ENCODE results near the gene PLEKHA6.
"Not testable (repeated sequence)": the region's sequence is repeated elsewhere in the genome, so short reads cannot be mapped to it uniquely, and the experiment has no call there.

PLEKHA6 gene

DNA sequence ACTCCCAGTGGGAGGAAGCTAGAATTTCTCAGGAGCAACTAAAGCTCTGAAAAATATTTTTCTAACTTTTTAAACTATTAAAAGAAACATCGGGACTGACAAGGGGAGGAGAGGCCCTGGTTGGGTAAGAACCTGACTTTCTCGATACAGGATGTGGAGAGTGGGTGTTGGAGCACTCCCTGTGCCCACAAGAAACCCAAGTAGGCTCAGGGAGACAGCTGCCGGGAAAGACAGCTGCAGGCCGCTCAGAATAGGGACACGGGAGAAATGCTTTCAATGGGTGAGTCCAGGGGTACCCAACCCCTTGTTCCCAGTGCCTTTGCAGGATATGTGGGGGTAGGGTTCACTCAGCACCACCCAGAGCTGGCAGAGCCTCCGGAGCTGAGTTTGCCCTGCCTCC, 43.6 kb downstream of the PLEKHA6 start:
- TF ChIP-seq POLR2A (IDR thresholded peaks at IDR 0.05; ENCODE audit: low read length) (no peak), GATA1 (IDR thresholded peaks at IDR 0.05; ENCODE audit: low read depth, low read length) (no peak)
- DNase-seq: no peak

DNA sequence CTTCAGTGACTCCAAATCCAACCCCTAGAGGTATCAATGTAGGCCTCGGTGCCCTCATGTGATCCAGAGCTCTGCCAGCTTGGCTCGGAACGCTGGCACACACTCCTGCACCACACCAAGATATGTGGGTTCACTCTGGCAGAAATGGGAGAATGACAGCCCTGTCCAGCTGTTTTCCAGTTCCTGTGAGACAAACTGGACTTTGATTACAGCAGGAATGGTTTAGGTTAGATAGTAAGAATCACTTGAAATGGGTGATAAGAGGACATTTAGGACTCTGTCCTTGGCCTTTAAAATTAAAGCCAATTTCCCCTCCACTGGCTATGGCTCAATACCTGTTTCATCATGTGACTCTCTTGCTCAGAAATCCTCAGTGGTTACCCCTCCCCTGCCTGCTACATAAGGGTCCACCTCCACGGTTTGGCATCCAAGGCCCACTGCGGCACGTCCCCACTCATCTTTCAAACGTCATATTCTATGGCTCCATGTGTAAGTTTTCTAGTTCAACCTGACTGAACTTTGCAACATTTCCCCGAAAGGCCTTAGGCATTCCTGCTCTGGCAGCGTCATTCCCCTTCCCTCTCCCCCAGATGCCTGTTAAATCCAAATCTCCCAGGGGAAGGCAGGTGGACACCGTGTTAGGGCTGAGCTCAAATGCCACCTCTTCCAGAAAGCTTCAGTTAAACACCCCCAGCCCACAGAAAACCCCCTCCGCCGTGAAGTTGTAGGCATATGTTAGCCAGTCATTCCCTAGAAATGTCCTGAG, 44.7 kb downstream of the PLEKHA6 start:
- TF ChIP-seq POLR2A (IDR thresholded peaks at IDR 0.05; ENCODE audit: low read length) (no peak), GATA1 (IDR thresholded peaks at IDR 0.05; ENCODE audit: low read depth, low read length) (no peak)
- no peak for DNase-seq

DNA sequence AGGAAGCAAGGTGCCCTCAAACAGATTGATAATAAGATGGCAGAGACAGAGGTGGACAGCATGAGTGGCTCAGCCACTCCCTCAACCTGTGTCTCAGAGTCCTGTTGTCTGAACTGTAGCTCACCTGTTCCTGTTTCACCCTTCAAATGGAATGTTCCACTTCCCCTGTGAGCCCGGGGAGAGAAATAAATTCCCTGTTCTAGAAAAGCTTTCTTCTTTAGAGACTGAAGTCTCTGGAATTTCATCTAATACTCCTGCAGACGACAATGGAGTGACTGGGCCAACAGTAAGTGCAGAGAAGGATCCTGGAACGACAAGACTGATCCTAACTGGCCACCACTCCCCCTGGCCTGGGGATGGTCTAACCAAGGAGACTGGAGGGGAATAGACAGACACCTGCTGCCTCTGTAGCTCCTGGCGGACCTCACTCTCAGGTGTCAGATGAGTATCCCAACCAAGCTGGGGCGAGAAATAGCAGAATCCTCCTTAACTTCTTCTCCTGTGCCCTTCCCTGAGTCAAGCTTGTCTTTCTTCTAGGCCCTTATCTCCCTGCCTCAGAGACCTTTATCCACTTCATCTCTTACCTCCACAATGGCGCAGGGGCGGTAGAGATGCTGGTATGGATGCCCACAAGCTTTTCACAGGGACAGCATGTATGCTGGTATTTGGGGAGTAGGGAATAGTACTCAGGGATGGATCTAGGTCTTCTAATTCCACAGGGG, 45.4 kb downstream of the PLEKHA6 start:
- no peak for TF ChIP-seq GATA1 (IDR thresholded peaks at IDR 0.05; ENCODE audit: low read depth, low read length)
- no peak for TF ChIP-seq POLR2A (IDR thresholded peaks at IDR 0.05; ENCODE audit: low read length)
- no peak for DNase-seq

DNA sequence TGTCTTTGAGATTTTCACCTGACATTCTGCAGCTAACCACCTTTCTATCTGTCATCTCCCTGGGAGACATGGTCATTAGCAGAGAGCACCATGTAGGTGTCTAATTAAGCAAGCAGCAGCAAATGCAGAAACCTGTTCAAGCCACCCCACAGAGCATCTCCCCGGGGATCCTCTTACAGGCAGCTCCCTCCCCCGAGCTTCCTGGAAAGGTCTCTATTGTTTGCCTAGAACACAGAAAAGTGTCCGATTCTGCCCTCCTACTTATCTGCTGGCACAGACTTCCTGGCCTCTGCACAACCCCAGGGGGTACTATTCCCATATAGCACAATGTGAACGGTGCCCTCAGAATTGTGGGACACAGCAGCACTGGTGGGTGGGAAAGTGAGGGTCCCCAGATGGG, 46.1 kb downstream of the PLEKHA6 start:
- no peak for TF ChIP-seq GATA1 (IDR thresholded peaks at IDR 0.05; ENCODE audit: low read depth, low read length)
- TF ChIP-seq POLR2A (IDR thresholded peaks at IDR 0.05; ENCODE audit: low read length): no peak
- DNase-seq: no peak

DNA sequence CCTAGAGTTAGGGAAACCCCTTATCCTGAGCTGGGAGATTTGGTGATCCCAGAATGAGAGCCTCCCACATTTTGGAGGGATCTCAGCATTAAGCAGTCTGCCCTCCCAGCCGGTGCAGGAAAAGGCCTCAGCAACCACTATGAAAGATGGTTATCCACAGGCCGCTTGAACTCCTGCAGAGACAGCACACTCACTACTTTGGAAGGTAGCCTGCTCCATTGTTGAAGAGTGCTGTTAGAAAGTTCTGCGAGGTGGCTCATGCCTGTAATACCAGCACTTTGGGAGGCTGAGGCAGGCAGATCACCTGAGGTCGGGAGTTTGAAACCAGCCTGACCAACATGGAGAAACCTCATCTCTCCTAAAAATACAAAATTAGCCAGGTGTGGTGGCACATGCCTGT, 48.8 kb downstream of the PLEKHA6 start:
- DNase-seq: not testable (repeated sequence)

DNA sequence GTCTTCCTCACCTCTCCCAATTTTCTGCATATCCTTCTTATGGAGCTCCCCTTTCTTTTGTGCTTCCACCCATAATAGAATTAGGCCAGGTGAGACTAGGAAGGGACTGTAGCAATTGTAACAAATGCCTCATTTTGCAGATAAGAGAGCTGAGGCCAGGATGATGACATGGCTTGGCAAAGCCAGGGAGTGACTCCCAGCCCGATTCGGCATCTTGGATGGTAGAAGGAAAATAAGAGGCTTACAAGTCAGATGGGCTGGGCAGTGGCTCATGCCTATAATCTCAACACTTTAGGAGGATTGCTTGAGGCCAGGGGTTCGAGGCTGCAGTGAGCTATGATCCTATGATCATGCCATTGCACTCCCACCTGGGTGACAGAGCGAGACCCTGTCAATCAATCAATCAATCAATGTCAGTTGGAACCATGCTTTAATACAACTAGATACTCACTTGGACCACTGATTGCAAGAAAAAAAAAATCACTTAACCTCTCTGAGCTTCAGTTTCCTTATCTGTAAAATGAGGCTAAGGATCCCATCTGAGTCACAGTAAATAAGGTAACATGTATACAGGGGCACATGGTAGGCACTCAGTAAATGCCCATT, 51.6 kb downstream of the PLEKHA6 start:
- DNase-seq: no peak
- TF ChIP-seq GATA1 (IDR thresholded peaks at IDR 0.05; ENCODE audit: low read depth, low read length) (no peak), POLR2A (IDR thresholded peaks at IDR 0.05; ENCODE audit: low read length) (no peak)

DNA sequence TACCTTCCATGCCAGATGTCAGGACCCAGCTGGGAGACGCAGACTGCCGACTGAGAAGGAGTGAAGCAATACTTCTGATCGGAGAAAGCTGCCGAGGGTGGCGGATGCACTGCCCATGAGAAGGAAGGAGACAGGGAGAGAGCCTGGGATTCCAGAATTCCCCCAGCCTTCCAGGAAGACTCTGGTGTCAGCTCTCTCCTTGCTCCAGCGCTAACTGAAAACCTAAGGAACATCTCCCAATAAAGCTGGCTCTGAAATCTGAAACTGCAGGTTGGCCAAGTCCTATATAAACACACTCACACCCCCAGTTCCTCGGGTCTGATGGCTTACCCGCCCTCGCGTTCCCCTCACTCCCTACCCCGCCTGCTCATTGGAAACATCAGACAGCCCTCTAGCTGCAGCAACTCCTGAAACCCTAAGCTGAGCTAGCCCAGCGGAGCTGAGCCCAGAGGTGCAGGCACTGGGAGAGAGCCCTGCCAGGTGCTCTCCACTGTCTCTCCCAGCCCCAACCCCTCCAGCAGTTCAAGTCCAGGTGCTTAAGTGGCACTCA, 52.3 kb downstream of the PLEKHA6 start:
- no peak for DNase-seq
- TF ChIP-seq GATA1 (IDR thresholded peaks at IDR 0.05; ENCODE audit: low read depth, low read length) (no peak), POLR2A (IDR thresholded peaks at IDR 0.05; ENCODE audit: low read length) (no peak)

DNA sequence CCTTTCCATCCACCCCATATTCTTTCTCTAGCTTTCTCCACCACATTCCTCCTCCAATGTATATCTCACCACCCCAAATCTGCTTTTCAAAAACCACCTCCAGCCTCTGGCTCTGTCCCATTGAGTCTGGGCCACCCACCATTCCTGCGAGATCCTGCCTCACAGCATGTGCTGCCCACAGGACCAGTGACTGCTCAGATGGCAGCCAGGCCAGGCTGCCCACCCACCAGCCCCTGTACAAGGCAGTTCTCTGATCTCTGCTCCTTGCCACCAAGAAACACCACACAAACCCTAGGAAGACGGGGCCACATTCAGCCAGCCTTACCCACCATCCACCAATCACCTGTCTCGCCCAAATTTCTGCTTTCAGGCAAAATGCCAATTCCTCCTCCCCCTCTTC, 53.7 kb downstream of the PLEKHA6 start:
- DNase-seq: no peak
- TF ChIP-seq POLR2A (IDR thresholded peaks at IDR 0.05; ENCODE audit: low read length) (no peak), GATA1 (IDR thresholded peaks at IDR 0.05; ENCODE audit: low read depth, low read length) (no peak)

DNA sequence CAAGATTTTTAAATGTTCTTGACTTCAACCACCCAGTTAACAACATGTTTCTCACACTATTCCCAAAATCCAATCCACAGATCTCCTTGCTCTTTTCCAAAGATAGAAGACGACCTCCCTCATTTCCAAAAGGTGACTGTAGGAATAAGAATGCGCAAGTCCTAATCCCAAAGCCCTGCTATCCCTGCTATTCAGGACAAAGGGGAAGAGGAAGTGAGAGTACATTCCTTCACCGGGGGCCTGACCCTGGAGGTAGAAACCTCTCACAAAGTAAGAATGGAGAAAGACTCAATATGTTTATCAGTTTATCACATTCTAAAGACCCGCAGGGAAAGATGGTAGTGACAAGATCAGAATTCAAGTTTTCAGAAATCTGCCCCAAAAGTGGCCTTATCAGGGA, 55.7 kb downstream of the PLEKHA6 start:
- TF ChIP-seq POLR2A (IDR thresholded peaks at IDR 0.05; ENCODE audit: low read length) (no peak), GATA1 (IDR thresholded peaks at IDR 0.05; ENCODE audit: low read depth, low read length) (no peak)
- no peak for DNase-seq

DNA sequence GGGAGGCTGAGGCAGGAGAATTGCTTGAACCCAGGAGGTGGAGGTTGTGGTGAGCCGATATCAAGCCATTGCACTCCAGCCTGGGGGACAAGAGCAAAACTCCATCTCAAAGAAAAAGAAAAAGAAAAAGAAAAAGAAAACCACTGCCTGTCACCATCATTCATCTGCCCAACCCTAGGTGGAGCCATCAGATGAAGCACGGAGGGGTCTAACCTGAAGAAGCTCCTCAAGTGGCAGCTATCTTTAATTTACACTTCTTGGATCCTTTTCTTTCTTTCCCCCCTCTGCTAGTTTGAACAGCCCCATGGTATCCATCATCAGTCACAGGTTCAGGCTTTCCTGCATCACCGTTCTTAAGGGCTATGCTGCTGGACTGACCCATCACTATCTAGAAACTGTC, 57.0 kb downstream of the PLEKHA6 start:
- no peak for DNase-seq
- no peak for TF ChIP-seq POLR2A (IDR thresholded peaks at IDR 0.05; ENCODE audit: low read length)
- TF ChIP-seq GATA1 (IDR thresholded peaks at IDR 0.05; ENCODE audit: low read depth, low read length): no peak

DNA sequence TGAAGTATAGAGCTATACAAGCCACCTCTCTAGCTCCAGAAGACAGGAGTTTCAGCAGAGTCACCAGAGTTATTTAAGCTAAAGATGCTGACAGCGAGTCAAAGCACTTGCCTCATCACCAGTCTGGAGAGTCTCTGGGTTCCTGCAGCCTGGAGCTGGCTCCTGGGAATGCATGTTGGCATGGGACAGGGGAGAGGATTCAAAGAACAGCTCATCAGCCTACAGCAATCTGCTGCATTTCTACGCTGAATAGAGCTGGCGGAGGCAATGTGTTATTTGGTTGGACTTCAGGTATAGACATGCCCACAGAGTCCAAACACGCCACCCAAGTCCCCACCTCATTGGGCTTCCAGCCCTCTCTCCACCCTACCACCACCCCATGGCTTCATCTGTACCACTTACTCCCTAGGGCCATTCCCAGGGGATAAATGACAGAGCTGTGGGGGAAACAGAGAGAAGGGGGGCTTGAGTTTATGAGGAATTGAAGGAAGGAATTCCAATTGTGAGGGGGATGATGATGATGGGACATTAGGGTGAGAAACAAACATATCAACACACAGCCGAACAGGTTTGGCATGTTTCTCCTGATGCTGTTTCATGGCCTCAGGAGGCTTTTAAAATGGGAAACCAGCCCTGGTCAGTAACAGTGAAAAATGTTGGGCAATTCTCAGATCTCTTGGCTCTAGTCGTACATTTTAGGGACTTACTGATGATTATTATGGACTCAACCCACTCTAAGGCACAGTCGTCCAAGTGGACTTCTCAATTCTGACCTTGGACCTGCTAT, 58.4 kb downstream of the PLEKHA6 start:
- TF ChIP-seq GATA1 (IDR thresholded peaks at IDR 0.05; ENCODE audit: low read depth, low read length): no peak
- TF ChIP-seq POLR2A (IDR thresholded peaks at IDR 0.05; ENCODE audit: low read length): no peak
- DNase-seq: no peak

DNA sequence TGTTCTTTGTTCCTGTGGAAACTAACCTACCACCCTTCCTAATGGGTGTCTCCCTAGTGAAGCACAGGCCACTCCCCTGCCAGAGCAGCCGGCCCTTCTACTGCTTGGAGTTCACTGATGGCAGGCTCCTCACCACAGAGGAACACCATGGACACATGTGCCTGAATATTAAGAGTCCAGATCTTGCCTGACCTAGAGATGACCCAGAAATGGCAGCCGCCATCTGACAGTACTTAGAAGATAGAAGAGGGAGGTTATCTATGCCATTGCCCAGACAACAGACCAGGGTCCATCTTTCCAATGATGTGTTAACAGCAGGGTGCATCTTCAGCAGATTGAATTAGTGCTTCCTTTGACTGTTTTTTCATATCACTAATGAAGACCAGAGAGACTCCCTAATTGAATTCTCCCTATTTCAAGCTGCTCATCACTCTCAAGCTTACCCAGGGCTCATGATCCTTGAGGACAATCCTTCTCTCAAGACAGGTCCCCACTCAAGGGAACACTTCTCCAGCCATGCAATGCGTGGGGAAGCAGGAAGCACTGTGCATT, 59.8 kb downstream of the PLEKHA6 start:
- TF ChIP-seq GATA1 (IDR thresholded peaks at IDR 0.05; ENCODE audit: low read depth, low read length) (no peak), POLR2A (IDR thresholded peaks at IDR 0.05; ENCODE audit: low read length) (no peak)
- DNase-seq: no peak

DNA sequence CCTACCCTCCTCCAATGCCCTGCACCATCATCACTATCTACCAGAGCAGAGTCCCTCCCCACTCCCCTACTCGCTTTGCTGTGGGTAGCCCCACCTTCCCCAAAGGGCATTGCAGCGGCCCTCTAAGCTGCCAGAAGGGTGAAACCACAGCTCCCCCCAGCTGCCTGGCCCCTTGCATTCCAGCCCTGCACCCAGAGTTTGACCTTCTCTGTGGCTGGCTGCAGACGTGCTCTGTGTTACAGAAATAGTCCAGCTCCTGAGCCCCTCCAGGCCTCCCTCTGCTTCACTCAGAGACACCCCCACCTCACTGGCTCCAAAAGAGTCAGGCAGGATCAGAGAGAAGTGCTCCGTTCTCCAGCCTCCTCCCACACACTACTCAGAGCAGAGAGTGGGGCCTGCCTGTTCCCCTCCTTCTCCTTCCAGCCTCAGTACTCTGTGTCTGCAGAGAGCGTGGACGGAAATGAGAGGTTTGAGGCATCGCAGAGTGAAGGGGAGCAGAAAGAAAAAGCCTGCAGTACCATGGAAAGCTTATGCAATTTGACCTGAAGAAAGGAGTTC, 63.2 kb downstream of the PLEKHA6 start:
- no peak for DNase-seq
- TF ChIP-seq GATA1 (IDR thresholded peaks at IDR 0.05; ENCODE audit: low read depth, low read length) (no peak), POLR2A (IDR thresholded peaks at IDR 0.05; ENCODE audit: low read length) (no peak)

Measured in erythroblast (primary cell).